Body of pancreas (tissue), 4 donors: Measurements from ENCODE around the gene PACS1. TPM values are rescaled to one million over a fixed set of nuclear protein-coding genes. Genes with fewer than 3 reads are reported as not detected.
A peak's percentile ranks its signal among the peaks of the same experiment; 100 is the strongest.
"Not testable (repeated sequence)": the region's sequence is repeated elsewhere in the genome, so short reads cannot be mapped to it uniquely, and the experiment has no call there.

Source experiments
- ATAC-seq: fragments of 150-250 bp; one replicate; pipeline ENCODE4 v1.9.1; 2016
- DNase-seq, 4 donors: peaks; one replicate each; pipeline ENCODE4 v3.0.0-alpha.2; 2019
- H3K27ac ChIP-seq, 4 donors: fragments of 200-600 bp; sonication (generic); 1 replicate in 3 of 4; 2 replicates in 1 of 4; pipeline versions ENCODE4 v1.5.1 to v1.6.1; 2016 to 2019; ENCODE audit warnings: mild to moderate bottlenecking in 1 of 4, mixed read lengths in 1 of 4, moderate library complexity in 1 of 4
- H3K27me3 ChIP-seq, 2 donors: fragments of 200-600 bp; sonication (generic); one replicate each; pipeline ENCODE4 v1.6.0; 2016; ENCODE audit warnings: mild to moderate bottlenecking in 1 of 2
- H3K36me3 ChIP-seq, 2 donors: fragments of 200-600 bp; sonication (generic); replicated peaks in 1 of 2; 2 replicates each; pipeline ENCODE4 v1.5.1; 2016; ENCODE audit warnings: low read depth in 2 of 2; ENCODE audit not compliant: insufficient read depth in 1 of 2
- H3K4me1 ChIP-seq: fragments of 200-600 bp; sonication (generic); one replicate; pipeline ENCODE4 v1.6.0; 2016
- H3K4me3 ChIP-seq, 2 donors: fragments of 200-600 bp; sonication (generic); 1 replicate in 1 of 2; 2 replicates in 1 of 2; pipeline ENCODE4 v1.5.1; 2016 to 2019
- H3K9me3 ChIP-seq, 3 donors: fragments of 200-600 bp; sonication (generic); 1 replicate in 2 of 3; 2 replicates in 1 of 3; pipeline ENCODE4 v1.5.1; 2016
- CTCF ChIP-seq, 7 experiments: fragments of 450-650 bp in 4 of 7; fragments of 200-600 bp in 3 of 7; sonication (generic) in 3 of 7; IDR thresholded peaks; one replicate each; pipeline ENCODE4 v1.5.1; 2016 to 2019; ENCODE audit warnings: antibody characterized with exemption in 7 of 7
- POLR2A ChIP-seq, 3 donors: fragments of 450-650 bp; IDR thresholded peaks; one replicate each; pipeline ENCODE4 v1.6.1; 2016; ENCODE audit warnings: antibody characterized with exemption in 3 of 3, mild to moderate bottlenecking in 2 of 3
- WGBS, 2 donors: methylation state at CpG; one replicate each; pipeline ENCODE4 v1.1.5; 2017; 5-methylcytosine and 5-hydroxymethylcytosine counted together
- intact Hi-C: fragments of 100-400 bp; cut with DNase I; formaldehyde crosslinking; loops from one replicate; pipeline ENCODE4 v1.15.1; 2023
- total RNA-seq, 2 donors: library from RNA; depleted of rRNA; stranded (reverse); fragments of >200 nt; gene quantifications; one replicate each; pipeline ENCODE4 v1.1.0, GENCODE V29; 2016

The PACS1 gene
- total RNA-seq, 2 donors from 2014 or later = 17.5 to 19.7 TPM

- no peak for TF ChIP-seq POLR2A (IDR thresholded peaks at IDR 0.05)
- no peak for TF ChIP-seq CTCF (IDR thresholded peaks at IDR 0.05)
- no peaks in the 10 kb centered on the region for H3K9me3 ChIP-seq
- ATAC-seq (no peak), DNase-seq (no peak)
- no peaks in the 10 kb centered on the region for H3K36me3 ChIP-seq
- peaks cover 2% of the 10 kb centered on the region for H3K4me1 ChIP-seq
- 84 to 100% methylated on average over 4 of the region's 4 CpGs for WGBS, 2 donors
- H3K27me3 ChIP-seq = no peaks in the 10 kb centered on the region
- H3K27ac ChIP-seq = no peak overlapping the region
- no peak overlapping the region for H3K4me3 ChIP-seq
- intact Hi-C loops = no loop called here
Observed at GRCh38 chr11:66090288-66090687, 20.2 kb downstream of the PACS1 start.

GRCh38 chr11:66092125-66092524 is 22.1 kb downstream of the PACS1 start:
- intact Hi-C loops, H3K4me3 ChIP-seq, DNase-seq, H3K27me3 ChIP-seq, ATAC-seq, H3K27ac ChIP-seq, H3K36me3 ChIP-seq, H3K9me3 ChIP-seq, H3K4me1 ChIP-seq: not testable (repeated sequence)
- 100% methylated on average over 2 of the region's 2 CpGs for WGBS, 2 donors

- WGBS, 2 donors = 76 to 95% methylated on average over 10 of the region's 10 CpGs
Observed at GRCh38 chr11:66099746-66100145, 29.7 kb downstream of the PACS1 start.

GRCh38 chr11:66100272-66101065 is 30.4 kb downstream of the PACS1 start:
- H3K36me3 ChIP-seq = no peaks in the 10 kb centered on the region
- WGBS, 2 donors = 11 to 19% methylated on average over 10 to 14 of the region's 14 CpGs
- peaks cover 19% of the 10 kb centered on the region for H3K4me1 ChIP-seq
- H3K27ac ChIP-seq = peak overlapping the region; percentile 50 to 84 (median 64)
- no peaks in the 10 kb centered on the region for H3K27me3 ChIP-seq
- ATAC-seq (peak; percentile 96), DNase-seq (peak; percentile 84 to 94 (median 93))
- no peak overlapping the region for H3K4me3 ChIP-seq
- intact Hi-C loops = no loop called here
- H3K9me3 ChIP-seq = no peaks in the 10 kb centered on the region
- TF ChIP-seq CTCF (IDR thresholded peaks at IDR 0.05) (no peak), POLR2A (IDR thresholded peaks at IDR 0.05) (no peak)

More at GRCh38 chr11:66099746-66100145, 29.7 kb downstream of the PACS1 start:
- ATAC-seq, DNase-seq, H3K27me3 ChIP-seq, intact Hi-C loops, H3K9me3 ChIP-seq, H3K4me3 ChIP-seq, H3K36me3 ChIP-seq: not testable (repeated sequence)
- peaks cover 19% of the 10 kb centered on the region for H3K4me1 ChIP-seq
- peak overlapping the region in 3 of 4 donors; percentile 60 to 84 (median 67) for H3K27ac ChIP-seq

GRCh38 chr11:66101066-66101464 is 31.0 kb downstream of the PACS1 start:
- Histone ChIP-seq H3K4me1 (peaks cover 19% of the 10 kb centered on the region), H3K27me3 (no peaks in the 10 kb centered on the region), H3K9me3 (no peaks in the 10 kb centered on the region), H3K4me3 (no peak overlapping the region), H3K36me3 (no peaks in the 10 kb centered on the region), H3K27ac (peak overlapping the region in 3 of 4 donors; percentile 60 to 84 (median 67))
- no peak for ATAC-seq
- intact Hi-C loops = no loop called here
- WGBS, 2 donors = 55 to 67% methylated on average over 3 of the region's 3 CpGs
- TF ChIP-seq POLR2A (IDR thresholded peaks at IDR 0.05) = no peak
- TF ChIP-seq CTCF (IDR thresholded peaks at IDR 0.05) = no peak
- DNase-seq = no peak
